Measurements from ENCODE around the gene ATP2B2.

ATP2B2 gene

GRCh38 chr3:10368512-10368911 is 136.9 kb downstream of the ATP2B2 start:
- no peak for DNase-seq

GRCh38 chr3:10367506-10367905 is 137.9 kb downstream of the ATP2B2 start:
- DNase-seq: no peak

GRCh38 chr3:10366651-10367101 is 138.7 kb downstream of the ATP2B2 start:
- peak in 4 of 56 donors; percentile 7 to 29 (median 14) for DNase-seq

- DNase-seq: no peak
Observed at GRCh38 chr3:10365791-10366190, 139.6 kb downstream of the ATP2B2 start.

GRCh38 chr3:10365316-10365715 is 140.1 kb downstream of the ATP2B2 start:
- DNase-seq: no peak

GRCh38 chr3:10364806-10365205 is 140.6 kb downstream of the ATP2B2 start:
- DNase-seq: no peak

- DNase-seq: no peak
Observed at GRCh38 chr3:10363935-10364334, 141.5 kb downstream of the ATP2B2 start.

GRCh38 chr3:10361375-10361774 is 144.0 kb downstream of the ATP2B2 start:
- no peak for DNase-seq

- no peak for DNase-seq
Observed at GRCh38 chr3:10360478-10360877, 144.9 kb downstream of the ATP2B2 start.

- DNase-seq: no peak
Observed at GRCh38 chr3:10359761-10360161, 145.6 kb downstream of the ATP2B2 start.

GRCh38 chr3:10358309-10358980 is 146.9 kb downstream of the ATP2B2 start:
- DNase-seq: no peak

- DNase-seq: no peak
Observed at GRCh38 chr3:10357592-10358308, 147.6 kb downstream of the ATP2B2 start.

- no peak for DNase-seq
Observed at GRCh38 chr3:10357095-10357494, 148.3 kb downstream of the ATP2B2 start.

- no peak for DNase-seq
Observed at GRCh38 chr3:10356461-10356981, 148.9 kb downstream of the ATP2B2 start.

- peak in 1 of 56 donors; percentile 5 for DNase-seq
Observed at GRCh38 chr3:10354361-10355015, 150.9 kb downstream of the ATP2B2 start.

GRCh38 chr3:10353661-10354360 is 151.6 kb downstream of the ATP2B2 start:
- no peak for DNase-seq

- peak in 1 of 56 donors; percentile 19 for DNase-seq
Observed at GRCh38 chr3:10353160-10353559, 152.2 kb downstream of the ATP2B2 start.

- no peak for DNase-seq
Observed at GRCh38 chr3:10352146-10352911, 153.1 kb downstream of the ATP2B2 start.

GRCh38 chr3:10351013-10351735 is 154.2 kb downstream of the ATP2B2 start:
- DNase-seq: no peak
